ENCODE data around the gene SLC7A9. TPM values are rescaled to one million over a fixed set of nuclear protein-coding genes. Genes with fewer than 3 reads are reported as not detected.
"Not testable (repeated sequence)": the region's sequence is repeated elsewhere in the genome, so short reads cannot be mapped to it uniquely, and the experiment has no call there.

Gene SLC7A9
- total and polyA plus RNA-seq, 5 experiments from 2014 or later, result 0.93 to 1.5 TPM; not detected in 3

DNA sequence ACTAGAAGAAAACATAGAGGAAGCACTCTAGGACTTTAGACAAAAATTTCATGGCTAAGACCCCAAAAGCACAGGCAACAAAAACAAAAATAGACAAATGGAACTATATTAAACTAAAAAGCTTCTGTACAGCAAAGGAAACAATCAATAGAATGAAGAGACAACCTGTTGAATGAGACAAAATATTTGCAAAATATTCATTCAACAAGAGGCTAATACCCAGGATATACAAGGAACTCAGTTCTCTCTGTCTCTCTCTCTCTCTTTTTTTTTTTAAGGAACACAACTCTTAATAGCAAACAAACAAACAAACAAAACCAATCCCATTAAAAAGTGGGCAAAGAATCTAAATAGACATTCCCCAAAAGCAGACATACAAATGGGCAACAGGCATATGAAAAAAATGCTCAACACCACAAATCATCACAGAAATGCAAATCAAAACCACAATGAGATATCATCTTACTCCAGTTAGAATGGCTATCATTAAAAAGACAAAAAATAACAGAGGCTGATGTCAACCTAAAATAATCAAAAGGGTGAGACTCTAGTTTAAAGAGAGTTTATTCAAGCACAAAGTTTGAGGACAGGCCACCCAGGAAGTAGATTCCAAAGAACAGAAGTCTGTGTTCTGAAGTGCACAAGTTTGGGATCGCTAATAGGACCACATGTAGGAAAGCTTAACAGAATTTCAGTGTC lies 27.1 kb upstream of the SLC7A9 start:
- no peak for ATAC-seq
- Mint-ChIP-seq H3K36me3 (peaks cover 30 to 66% (median 47%) of the 10 kb centered on the region in 3 donors), H3K27ac (peak overlapping the region in 1 of 10 donors; percentile 5), H3K9me3 (peaks cover 7 to 31% (median 26%) of the 10 kb centered on the region in 9 donors), H3K4me1 (peaks cover 0 to 3% (median 2%) of the 10 kb centered on the region in 4 donors), H3K27me3 (no peaks in the 10 kb centered on the region), H3K4me3 (no peak overlapping the region)
- DNase-seq, result no peak
- POLR2A ChIA-PET, result interaction anchor here (0.6 kb wide), 1 partner anchor 503 kb away, joined by 3 read pairs; no protein-coding TSS in a partner anchor

DNA sequence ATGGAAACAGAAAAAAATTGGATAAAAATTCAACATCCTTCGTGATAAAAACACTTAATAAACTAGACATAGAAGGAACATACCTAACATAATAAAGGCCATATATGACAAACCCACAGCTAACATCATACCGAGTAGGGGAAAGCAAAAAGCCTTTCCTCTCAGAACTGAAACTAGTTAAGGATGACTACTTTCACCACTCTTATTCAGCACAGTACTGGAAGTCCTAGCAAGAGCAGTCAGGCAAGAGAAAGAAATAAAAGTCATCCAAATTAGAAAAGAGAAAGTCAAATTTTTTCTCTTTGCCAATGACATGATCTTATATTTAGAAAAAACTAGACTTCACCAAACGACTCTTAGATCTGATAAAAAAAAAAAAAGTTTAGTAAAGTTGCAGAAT lies 25.8 kb upstream of the SLC7A9 start:
- no peak for DNase-seq
- Mint-ChIP-seq H3K4me1 (peaks cover 0 to 3% (median under 1%) of the 10 kb centered on the region in 4 donors), H3K27me3 (no peaks in the 10 kb centered on the region), H3K9me3 (peaks cover 7 to 38% (median 30%) of the 10 kb centered on the region in 9 donors), H3K27ac (no peak overlapping the region), H3K4me3 (no peak overlapping the region), H3K36me3 (peaks cover 35 to 66% (median 43%) of the 10 kb centered on the region in 3 donors)
- ATAC-seq, result no peak
- POLR2A ChIA-PET, result interaction anchor here (0.6 kb wide), 1 partner anchor 9 kb away, joined by 4 read pairs; no protein-coding TSS in a partner anchor

DNA sequence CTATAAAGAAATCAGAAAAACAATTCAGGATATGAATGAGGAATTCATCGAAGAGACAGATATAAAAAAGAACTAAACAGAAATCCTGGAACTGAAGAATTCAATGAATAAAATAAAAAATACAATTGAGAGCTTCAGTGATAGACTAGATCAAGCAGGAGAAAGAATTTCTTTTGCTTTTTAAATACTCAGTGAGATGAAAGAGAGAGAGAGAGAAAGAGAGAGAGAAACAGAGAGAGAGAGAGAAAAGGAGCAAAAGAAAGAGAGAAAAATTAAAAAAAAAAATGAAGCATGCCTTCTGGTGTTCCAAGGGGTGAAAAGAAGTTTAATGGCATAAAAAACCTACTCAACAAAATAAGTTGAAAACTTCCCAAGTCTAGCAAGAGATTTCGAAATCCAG lies 22.0 kb upstream of the SLC7A9 start:
- ATAC-seq (no peak), DNase-seq (no peak)
- Mint-ChIP-seq H3K27me3 (no peaks in the 10 kb centered on the region), H3K36me3 (peaks cover 35 to 59% (median 47%) of the 10 kb centered on the region in 3 donors), H3K4me1 (peaks cover 0 to 2% (median under 1%) of the 10 kb centered on the region in 4 donors), H3K4me3 (no peak overlapping the region), H3K27ac (no peak overlapping the region), H3K9me3 (peaks cover 7 to 42% (median 32%) of the 10 kb centered on the region in 9 donors)
- POLR2A ChIA-PET, result no interaction called here

GRCh38 chr19:32890841-32891240 lies 21.3 kb upstream of the SLC7A9 start:
- Mint-ChIP-seq H3K27ac (no peak overlapping the region), H3K4me3 (no peak overlapping the region), H3K27me3 (no peaks in the 10 kb centered on the region), H3K36me3 (peaks cover 35 to 61% (median 44%) of the 10 kb centered on the region in 3 donors), H3K9me3 (peaks cover 7 to 42% (median 32%) of the 10 kb centered on the region in 9 donors), H3K4me1 (no peaks in the 10 kb centered on the region)
- POLR2A ChIA-PET, result no interaction called here
- ATAC-seq, result no peak
- no peak for DNase-seq

DNA sequence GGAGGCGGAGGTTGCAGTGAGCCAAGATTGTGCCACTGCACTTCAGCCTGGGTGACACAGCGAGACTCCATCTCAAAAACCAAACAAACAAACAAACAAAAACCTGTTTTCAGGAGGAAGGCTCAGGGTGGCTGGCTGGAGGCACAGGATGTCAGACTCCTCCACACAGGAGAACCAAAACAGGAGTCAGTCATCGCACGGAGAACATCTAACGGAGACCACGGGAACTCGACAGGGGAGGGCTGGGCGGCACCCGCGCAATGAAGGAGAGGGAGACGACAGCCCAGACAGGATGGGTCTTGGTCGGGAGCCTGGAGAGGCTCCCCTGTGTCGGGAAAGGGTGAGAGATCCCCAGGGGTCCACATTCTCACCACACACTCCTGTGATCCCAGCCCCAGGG lies 20.8 kb upstream of the SLC7A9 start:
- DNase-seq, result no peak
- H3K4me1 Mint-ChIP-seq, result no peaks in the 10 kb centered on the region
- no peaks in the 10 kb centered on the region for H3K27me3 Mint-ChIP-seq
- no peak for ATAC-seq
- no peak overlapping the region for H3K4me3 Mint-ChIP-seq
- peaks cover 35 to 58% (median 44%) of the 10 kb centered on the region in 3 donors for H3K36me3 Mint-ChIP-seq
- H3K9me3 Mint-ChIP-seq, result peaks cover 7 to 42% (median 32%) of the 10 kb centered on the region in 9 donors
- no peak overlapping the region for H3K27ac Mint-ChIP-seq
- POLR2A ChIA-PET, result interaction anchor here (0.6 kb wide), 1 partner anchor 147 kb away, joined by 3 read pairs; no protein-coding TSS in a partner anchor

GRCh38 chr19:32889137-32889934 lies 19.8 kb upstream of the SLC7A9 start:
- Mint-ChIP-seq H3K9me3 (peaks cover 4 to 37% (median 25%) of the 10 kb centered on the region in 9 donors), H3K4me1 (no peaks in the 10 kb centered on the region), H3K4me3 (no peak overlapping the region), H3K27me3 (no peaks in the 10 kb centered on the region), H3K36me3 (peaks cover 26 to 49% (median 35%) of the 10 kb centered on the region in 3 donors), H3K27ac (no peak overlapping the region)
- DNase-seq, result no peak
- ATAC-seq, result no peak
- POLR2A ChIA-PET, result interaction anchor here (0.6 kb wide), 1 partner anchor 146 kb away, joined by 3 read pairs; no protein-coding TSS in a partner anchor

- Mint-ChIP-seq H3K9me3 (peaks cover 1 to 21% (median 10%) of the 10 kb centered on the region in 9 donors), H3K27ac (no peak overlapping the region), H3K36me3 (peaks cover 10 to 32% (median 25%) of the 10 kb centered on the region in 3 donors), H3K27me3 (no peaks in the 10 kb centered on the region), H3K4me1 (no peaks in the 10 kb centered on the region), H3K4me3 (no peak overlapping the region)
- DNase-seq, result no peak
- no peak for ATAC-seq
- POLR2A ChIA-PET, result no interaction called here
These were observed 18.1 kb upstream of the SLC7A9 start for GRCh38 chr19:32887572-32888215.

DNA sequence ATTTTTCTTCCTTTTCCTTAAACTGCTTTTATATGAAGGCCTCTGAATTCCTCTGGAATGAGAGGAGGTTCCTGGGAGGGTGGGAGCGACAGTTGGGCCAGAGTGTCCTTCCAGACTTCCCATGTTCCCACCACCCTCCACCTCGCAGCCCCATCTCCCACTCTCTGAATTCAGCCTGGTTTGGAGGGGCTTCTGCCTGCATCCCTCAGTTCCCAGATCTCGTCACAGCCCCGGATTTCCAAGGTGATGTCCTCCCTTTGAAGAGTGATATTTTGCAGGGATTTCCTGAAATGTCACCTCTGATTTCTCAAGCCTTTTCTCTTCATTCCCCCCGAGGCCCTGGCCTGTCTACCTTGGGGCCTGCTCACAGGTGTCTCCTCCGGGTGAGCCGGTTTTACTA lies 16.7 kb upstream of the SLC7A9 start:
- DNase-seq (no peak), ATAC-seq (no peak)
- Mint-ChIP-seq H3K4me1 (no peaks in the 10 kb centered on the region), H3K36me3 (peaks cover under 1 to 20% (median 19%) of the 10 kb centered on the region in 3 donors), H3K27ac (peak overlapping the region in 1 of 10 donors; percentile 40), H3K4me3 (no peak overlapping the region), H3K9me3 (peaks cover 0 to 8% (median 2%) of the 10 kb centered on the region in 9 donors), H3K27me3 (no peaks in the 10 kb centered on the region)
- POLR2A ChIA-PET, result no interaction called here

- DNase-seq, POLR2A ChIA-PET, H3K9me3 Mint-ChIP-seq, H3K27me3 Mint-ChIP-seq, H3K4me1 Mint-ChIP-seq, H3K4me3 Mint-ChIP-seq, H3K27ac Mint-ChIP-seq, ATAC-seq: not testable (repeated sequence)
- H3K36me3 Mint-ChIP-seq, result peaks cover 0 to 16% (median 16%) of the 10 kb centered on the region in 3 donors
These were observed 15.7 kb upstream of the SLC7A9 start for GRCh38 chr19:32885255-32885654.

DNA sequence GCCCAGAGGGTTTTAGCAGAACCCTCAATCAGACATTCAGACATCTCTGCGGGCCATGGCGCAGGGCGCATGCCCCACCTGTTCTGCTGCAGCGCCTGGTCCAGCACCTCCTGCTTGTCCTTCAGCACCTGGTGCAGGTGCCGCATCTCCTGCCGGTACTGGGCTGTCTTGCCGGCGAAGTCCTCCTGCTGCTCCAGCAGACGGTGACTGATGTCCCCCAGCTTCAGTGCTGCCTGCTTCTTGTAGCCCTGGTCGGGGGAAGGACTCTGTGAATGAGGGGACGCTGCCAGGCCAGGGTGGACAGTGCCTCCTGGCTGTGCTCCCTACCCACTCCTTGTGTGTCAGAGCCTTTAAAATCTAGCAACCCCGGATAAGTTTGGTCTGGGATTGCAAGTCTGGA lies 12.2 kb upstream of the SLC7A9 start:
- POLR2A ChIA-PET, result interaction anchor here (0.7 kb wide), 1 partner anchor 102 kb away, joined by 4 read pairs; no protein-coding TSS in a partner anchor
- H3K4me1 Mint-ChIP-seq, result no peaks in the 10 kb centered on the region

GRCh38 chr19:32880622-32881021 lies 11.1 kb upstream of the SLC7A9 start:
- peaks cover 0 to 14% (median 4%) of the 10 kb centered on the region in 3 donors for H3K36me3 Mint-ChIP-seq
- no peaks in the 10 kb centered on the region for H3K27me3 Mint-ChIP-seq
- peaks cover 0 to 2% (median 0%) of the 10 kb centered on the region in 4 donors for H3K4me1 Mint-ChIP-seq
- peak overlapping the region in 4 of 10 donors; percentile 7 to 63 (median 30) for H3K27ac Mint-ChIP-seq
- ATAC-seq (no peak), DNase-seq (no peak)
- H3K4me3 Mint-ChIP-seq, result no peak overlapping the region
- H3K9me3 Mint-ChIP-seq, result no peaks in the 10 kb centered on the region
- POLR2A ChIA-PET, result no interaction called here

More for the DNA sequence above, 12.2 kb upstream of the SLC7A9 start:
- DNase-seq (no peak), ATAC-seq (no peak)
- peaks cover 0 to 14% (median 11%) of the 10 kb centered on the region in 3 donors for H3K36me3 Mint-ChIP-seq
- H3K27ac Mint-ChIP-seq, result no peak overlapping the region
- no peak overlapping the region for H3K4me3 Mint-ChIP-seq
- no peaks in the 10 kb centered on the region for H3K9me3 Mint-ChIP-seq
- H3K27me3 Mint-ChIP-seq, result no peaks in the 10 kb centered on the region

GRCh38 chr19:32879741-32880140 lies 10.2 kb upstream of the SLC7A9 start:
- Mint-ChIP-seq H3K27ac (no peak overlapping the region), H3K4me3 (no peak overlapping the region), H3K9me3 (no peaks in the 10 kb centered on the region), H3K27me3 (no peaks in the 10 kb centered on the region), H3K4me1 (peaks cover 0 to 2% (median 0%) of the 10 kb centered on the region in 4 donors), H3K36me3 (peaks cover 0 to 14% (median 4%) of the 10 kb centered on the region in 3 donors)
- ATAC-seq (no peak), DNase-seq (no peak)
- POLR2A ChIA-PET, result no interaction called here

Data from naive thymus-derived CD8-positive, alpha-beta T cell (primary cell).